ENCODE data around the gene PID1. TPM values are rescaled to one million over a fixed set of nuclear protein-coding genes. Genes with fewer than 3 reads are reported as not detected.

PID1 gene
- total RNA-seq, 1 experiment from 2014 or later = 0.15 TPM

DNA sequence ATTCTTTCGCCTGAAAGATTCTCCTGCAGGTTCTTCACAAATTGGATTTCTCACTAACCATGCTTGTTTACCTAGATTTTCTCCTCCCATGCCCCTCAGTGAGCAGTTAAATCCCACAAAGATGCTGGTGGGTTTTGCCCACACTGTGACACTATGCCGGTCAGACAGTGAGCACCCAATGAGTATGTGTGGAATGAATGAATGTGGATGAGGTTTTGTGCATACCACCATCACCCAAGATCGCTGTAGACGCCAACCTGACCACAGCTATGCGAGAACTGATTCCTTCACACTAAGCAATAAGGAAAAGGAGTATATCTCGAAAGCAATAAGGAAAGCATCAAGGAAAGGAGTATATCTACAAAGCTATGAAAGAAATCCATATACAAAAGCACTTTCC, 116.7 kb downstream of the PID1 start:
- intact Hi-C loops (cut with micrococcal nuclease) = no loop called here
- Histone ChIP-seq H3K79me2 (ENCODE audit: insufficient read depth, low read length) (no peaks in the 10 kb centered on the region), H2AFZ (ENCODE audit: low read depth, low read length, poor library complexity, severe bottlenecking) (no peak overlapping the region), H3K9ac (ENCODE audit: low read length) (no peak overlapping the region), H3K4me2 (ENCODE audit: low read length) (no peak overlapping the region), H3K9me3 (ENCODE audit: control insufficient read depth in 1 of 2, insufficient read depth in 1 of 2, low read depth in 1 of 2, low read length in 2 of 2) (no peaks in the 10 kb centered on the region), H4K20me1 (ENCODE audit: insufficient read depth) (no peaks in the 10 kb centered on the region), H3K9me2 (ENCODE audit: insufficient read depth) (no peaks in the 10 kb centered on the region), H3K4me3 (replicated peaks in 1 of 2; ENCODE audit: low read depth in 1 of 2, low read length in 2 of 2) (no peak overlapping the region), H3K4me1 (ENCODE audit: control insufficient read depth in 1 of 2, insufficient read depth in 2 of 2, low read length in 2 of 2) (no peaks in the 10 kb centered on the region), H3K27ac (ENCODE audit: low read depth, low read length) (no peak overlapping the region), H3K36me3 (ENCODE audit: control insufficient read depth in 1 of 2, insufficient read depth in 2 of 2, low read length in 2 of 2) (no peaks in the 10 kb centered on the region), H3K27me3 (ENCODE audit: insufficient read depth, low read length) (no peaks in the 10 kb centered on the region)
- no peak for ATAC-seq
- BruUV-seq (replicated peaks) = no TSS peak
- no peak for DNase-seq (ENCODE audit: low read depth, low spot score)
- TF ChIP-seq YY1 (IDR thresholded peaks at IDR 0.05; ENCODE audit: extremely low read depth, insufficient replicate concordance, low read depth, low read length) (no peak), SP1 (IDR thresholded peaks at IDR 0.05; ENCODE audit: low read depth) (no peak), FOSL1 (IDR thresholded peaks at IDR 0.05; ENCODE audit: low read depth) (no peak), EGR1 (IDR thresholded peaks at IDR 0.05; ENCODE audit: low read depth) (no peak), JUND (IDR thresholded peaks at IDR 0.05) (no peak), SRF (IDR thresholded peaks at IDR 0.05; ENCODE audit: low read depth) (no peak), TCF7L2 (IDR thresholded peaks at IDR 0.05; ENCODE audit: borderline replicate concordance, extremely low read depth, insufficient read depth, insufficient read length) (no peak)
- TF ChIP-seq, protein P1, sequence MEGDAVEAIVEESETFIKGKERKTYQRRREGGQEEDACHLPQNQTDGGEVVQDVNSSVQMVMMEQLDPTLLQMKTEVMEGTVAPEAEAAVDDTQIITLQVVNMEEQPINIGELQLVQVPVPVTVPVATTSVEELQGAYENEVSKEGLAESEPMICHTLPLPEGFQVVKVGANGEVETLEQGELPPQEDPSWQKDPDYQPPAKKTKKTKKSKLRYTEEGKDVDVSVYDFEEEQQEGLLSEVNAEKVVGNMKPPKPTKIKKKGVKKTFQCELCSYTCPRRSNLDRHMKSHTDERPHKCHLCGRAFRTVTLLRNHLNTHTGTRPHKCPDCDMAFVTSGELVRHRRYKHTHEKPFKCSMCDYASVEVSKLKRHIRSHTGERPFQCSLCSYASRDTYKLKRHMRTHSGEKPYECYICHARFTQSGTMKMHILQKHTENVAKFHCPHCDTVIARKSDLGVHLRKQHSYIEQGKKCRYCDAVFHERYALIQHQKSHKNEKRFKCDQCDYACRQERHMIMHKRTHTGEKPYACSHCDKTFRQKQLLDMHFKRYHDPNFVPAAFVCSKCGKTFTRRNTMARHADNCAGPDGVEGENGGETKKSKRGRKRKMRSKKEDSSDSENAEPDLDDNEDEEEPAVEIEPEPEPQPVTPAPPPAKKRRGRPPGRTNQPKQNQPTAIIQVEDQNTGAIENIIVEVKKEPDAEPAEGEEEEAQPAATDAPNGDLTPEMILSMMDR (IDR thresholded peaks at IDR 0.05 in 2 of 3, conservative IDR thresholded peaks at IDR 0.05 in 1 of 3; ENCODE audit: borderline replicate concordance in 1 of 3, insufficient read depth in 1 of 3, low read depth in 2 of 3, low read length in 2 of 3) = no peak
- TF ChIP-seq, protein P2, sequence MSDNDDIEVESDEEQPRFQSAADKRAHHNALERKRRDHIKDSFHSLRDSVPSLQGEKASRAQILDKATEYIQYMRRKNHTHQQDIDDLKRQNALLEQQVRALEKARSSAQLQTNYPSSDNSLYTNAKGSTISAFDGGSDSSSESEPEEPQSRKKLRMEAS (IDR thresholded peaks at IDR 0.05) = no peak
- TF ChIP-seq, protein P3, sequence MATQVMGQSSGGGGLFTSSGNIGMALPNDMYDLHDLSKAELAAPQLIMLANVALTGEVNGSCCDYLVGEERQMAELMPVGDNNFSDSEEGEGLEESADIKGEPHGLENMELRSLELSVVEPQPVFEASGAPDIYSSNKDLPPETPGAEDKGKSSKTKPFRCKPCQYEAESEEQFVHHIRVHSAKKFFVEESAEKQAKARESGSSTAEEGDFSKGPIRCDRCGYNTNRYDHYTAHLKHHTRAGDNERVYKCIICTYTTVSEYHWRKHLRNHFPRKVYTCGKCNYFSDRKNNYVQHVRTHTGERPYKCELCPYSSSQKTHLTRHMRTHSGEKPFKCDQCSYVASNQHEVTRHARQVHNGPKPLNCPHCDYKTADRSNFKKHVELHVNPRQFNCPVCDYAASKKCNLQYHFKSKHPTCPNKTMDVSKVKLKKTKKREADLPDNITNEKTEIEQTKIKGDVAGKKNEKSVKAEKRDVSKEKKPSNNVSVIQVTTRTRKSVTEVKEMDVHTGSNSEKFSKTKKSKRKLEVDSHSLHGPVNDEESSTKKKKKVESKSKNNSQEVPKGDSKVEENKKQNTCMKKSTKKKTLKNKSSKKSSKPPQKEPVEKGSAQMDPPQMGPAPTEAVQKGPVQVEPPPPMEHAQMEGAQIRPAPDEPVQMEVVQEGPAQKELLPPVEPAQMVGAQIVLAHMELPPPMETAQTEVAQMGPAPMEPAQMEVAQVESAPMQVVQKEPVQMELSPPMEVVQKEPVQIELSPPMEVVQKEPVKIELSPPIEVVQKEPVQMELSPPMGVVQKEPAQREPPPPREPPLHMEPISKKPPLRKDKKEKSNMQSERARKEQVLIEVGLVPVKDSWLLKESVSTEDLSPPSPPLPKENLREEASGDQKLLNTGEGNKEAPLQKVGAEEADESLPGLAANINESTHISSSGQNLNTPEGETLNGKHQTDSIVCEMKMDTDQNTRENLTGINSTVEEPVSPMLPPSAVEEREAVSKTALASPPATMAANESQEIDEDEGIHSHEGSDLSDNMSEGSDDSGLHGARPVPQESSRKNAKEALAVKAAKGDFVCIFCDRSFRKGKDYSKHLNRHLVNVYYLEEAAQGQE (IDR thresholded peaks at IDR 0.05; ENCODE audit: low read depth) = no peak
- ChIA-PET CTCF (no interaction called here), POLR2A (no interaction called here), RAD21 (ENCODE audit: low non-redundant PET in 1 of 2, low total read pairs in 2 of 2, uncharacterized antibody in 2 of 2, unreplicated experiment in 2 of 2) (no interaction called here)

Measured in HCT116 (cell line).